ENCODE data around the gene SEMA3C. TPM values are rescaled to one million over a fixed set of nuclear protein-coding genes. Genes with fewer than 3 reads are reported as not detected.

Gene SEMA3C
- polyA plus RNA-seq, 3 donors = 29.2 to 34.7 (median 31.8) TPM

DNA sequence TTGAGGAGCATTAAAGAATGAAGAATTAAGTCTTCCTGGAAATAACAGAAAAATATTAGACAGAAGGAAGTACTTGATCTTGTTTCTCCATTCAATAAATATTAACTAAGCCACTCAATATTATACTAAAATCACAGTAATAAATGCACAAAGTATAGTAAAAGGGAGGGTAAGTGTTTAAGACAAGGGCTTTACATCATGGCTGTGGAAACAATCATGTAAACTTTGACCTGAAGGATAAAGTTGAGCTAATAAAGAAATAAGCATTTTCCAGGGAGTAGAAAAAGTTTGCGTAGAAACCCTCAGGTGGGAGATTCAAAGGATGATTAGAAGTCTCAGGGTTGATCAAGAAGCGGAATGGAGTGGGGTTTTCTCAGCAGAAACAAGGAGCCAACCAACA lies 78.2 kb downstream of the SEMA3C start:
- no peak for DNase-seq (ENCODE audit: extremely low read depth in 1 of 11, low read depth in 9 of 11, low spot score in 4 of 11)

DNA sequence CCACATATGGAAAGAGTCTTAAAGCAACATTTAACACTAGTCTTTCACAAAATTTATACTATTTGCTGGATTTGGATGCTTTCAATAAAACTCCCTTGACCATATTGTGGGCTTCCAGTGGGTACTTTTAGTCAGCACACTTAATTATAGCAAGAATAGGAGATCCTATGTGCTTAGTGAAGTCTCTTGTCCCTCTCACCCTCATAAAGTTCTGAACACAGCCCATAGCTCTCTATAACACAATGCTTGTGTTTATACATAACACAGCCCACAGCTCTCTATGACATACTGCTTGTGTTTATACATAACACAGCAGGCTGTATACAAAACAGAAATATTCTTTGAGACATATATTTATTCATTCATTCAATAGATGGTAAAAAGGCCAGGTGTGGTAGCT lies 79.0 kb downstream of the SEMA3C start:
- DNase-seq (ENCODE audit: extremely low read depth in 1 of 11, low read depth in 9 of 11, low spot score in 4 of 11) = no peak

DNA sequence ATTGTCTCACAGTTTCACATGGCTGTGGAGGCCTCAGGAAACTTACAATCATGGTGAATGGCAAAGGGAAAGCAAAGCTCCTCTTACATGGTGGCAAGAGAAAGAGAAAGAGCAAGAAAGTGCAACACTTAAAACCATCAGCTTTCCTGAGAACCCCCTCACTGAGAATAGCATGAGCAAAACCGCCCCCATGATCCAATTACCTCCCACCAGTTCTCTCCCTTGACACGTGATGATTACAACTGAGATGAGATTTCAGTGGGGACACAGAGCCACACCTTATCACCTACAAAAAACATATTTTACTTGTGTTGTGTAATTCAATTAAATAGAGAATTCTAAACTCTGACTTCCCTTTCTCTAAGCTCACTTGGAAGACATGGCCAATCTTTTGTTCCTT lies 80.2 kb downstream of the SEMA3C start:
- DNase-seq (ENCODE audit: extremely low read depth in 1 of 11, low read depth in 9 of 11, low spot score in 4 of 11) = no peak

DNA sequence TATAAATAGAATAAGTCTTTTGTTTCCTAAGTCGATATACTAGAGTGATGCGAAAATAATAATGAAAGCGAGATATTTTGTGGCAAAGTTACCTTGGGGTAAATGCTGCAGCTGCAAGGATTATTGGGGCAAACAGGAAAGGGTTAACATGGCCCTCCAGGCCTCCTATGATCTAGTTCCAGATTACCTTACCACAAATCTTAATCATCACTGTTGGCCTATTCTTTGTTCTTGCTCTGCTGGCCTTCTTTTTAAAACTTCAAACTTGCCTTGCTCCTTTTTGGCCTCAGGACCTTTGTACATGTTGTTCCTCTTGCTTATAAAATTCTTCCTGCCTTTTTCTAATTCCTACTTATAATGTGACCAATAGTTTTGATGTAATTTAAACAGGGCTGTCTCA lies 81.5 kb downstream of the SEMA3C start:
- no peak for DNase-seq (ENCODE audit: extremely low read depth in 1 of 11, low read depth in 9 of 11, low spot score in 4 of 11)

DNA sequence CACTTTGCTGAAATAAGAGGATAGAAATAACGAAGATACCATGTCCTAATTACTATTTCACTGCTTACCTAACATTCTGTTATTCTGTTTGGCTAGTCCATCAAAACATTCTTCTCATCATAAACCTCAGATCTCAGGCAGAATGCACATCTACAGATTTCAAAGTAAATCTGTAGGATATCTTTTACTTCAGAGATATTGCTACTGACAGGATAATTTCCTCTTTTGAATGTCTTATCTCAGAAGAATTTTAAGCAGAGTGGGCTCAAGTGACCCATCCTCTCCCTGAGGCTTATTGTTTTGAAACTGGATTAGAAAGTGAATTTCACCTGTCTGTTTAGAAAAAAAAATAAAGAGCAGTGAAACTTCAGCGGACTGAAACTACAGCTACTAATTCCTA lies 83.6 kb downstream of the SEMA3C start:
- DNase-seq (ENCODE audit: extremely low read depth in 1 of 11, low read depth in 9 of 11, low spot score in 4 of 11) = no peak

DNA sequence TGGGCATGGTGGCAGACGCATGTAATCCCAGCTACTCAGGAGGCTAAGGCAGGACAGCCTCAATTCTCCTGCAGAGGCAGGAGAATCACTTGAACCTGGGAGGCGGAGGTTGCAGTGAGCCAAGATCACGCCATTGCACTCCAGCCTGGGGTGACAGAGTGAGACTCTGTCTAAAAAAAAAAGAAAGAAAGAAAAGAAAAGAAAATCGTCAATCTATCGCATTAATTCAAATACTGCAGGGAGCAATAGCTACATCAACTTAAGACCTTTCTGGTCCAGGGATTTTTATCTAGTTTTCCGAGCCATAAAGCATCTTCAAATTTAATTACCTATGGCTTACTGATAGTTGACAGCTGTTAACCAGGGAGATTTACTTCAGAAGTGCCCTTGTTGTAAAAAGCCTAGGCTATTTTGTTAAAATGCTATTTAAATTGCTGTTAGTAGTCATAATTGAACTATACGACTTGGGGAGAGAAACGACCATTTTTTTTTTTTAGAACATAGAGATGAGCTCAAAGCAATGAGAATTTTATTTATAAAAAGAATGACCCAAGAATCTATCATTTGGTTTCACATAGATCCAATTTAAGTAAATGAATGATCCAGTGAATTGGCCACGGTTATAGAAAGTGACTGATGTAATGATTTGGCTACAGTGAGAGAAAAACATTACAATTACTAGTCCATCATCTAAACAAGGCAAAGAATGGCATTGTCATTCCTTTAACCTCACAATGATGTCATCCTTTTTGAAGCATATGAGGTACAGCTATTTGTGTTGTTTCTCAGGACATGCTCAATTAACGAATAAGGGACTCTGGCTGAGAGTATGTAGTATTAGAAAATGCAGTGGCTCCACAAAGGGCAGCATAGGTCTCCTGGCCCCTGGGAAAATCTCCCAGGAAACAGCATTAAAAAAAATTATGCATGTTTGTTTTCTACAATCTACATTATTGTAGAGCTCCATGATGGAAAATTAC lies 85.3 kb downstream of the SEMA3C start:
- peak in 4 of 11 donors; percentile 19 to 41 (median 26) for DNase-seq (ENCODE audit: extremely low read depth in 1 of 11, low read depth in 9 of 11, low spot score in 4 of 11)

DNA sequence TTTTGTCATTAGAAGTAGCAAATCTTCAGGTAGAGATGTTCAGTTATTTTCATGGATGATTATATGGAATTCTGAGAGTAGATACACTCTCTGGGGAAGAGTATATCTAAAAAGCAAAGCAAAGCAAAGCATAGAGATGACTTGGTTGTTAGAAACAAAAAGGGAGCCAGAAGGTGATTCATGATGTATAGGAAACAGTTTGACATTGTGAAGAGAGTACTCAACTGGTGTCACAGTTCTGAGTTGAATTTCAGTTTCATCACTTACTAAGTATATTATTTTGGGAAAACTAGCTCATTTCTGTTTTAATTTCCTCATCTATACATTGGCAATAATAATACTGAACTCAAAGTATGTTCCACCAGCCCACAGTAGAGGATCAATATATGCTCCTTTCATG lies 86.8 kb downstream of the SEMA3C start:
- no peak for DNase-seq (ENCODE audit: extremely low read depth in 1 of 11, low read depth in 9 of 11, low spot score in 4 of 11)

DNA sequence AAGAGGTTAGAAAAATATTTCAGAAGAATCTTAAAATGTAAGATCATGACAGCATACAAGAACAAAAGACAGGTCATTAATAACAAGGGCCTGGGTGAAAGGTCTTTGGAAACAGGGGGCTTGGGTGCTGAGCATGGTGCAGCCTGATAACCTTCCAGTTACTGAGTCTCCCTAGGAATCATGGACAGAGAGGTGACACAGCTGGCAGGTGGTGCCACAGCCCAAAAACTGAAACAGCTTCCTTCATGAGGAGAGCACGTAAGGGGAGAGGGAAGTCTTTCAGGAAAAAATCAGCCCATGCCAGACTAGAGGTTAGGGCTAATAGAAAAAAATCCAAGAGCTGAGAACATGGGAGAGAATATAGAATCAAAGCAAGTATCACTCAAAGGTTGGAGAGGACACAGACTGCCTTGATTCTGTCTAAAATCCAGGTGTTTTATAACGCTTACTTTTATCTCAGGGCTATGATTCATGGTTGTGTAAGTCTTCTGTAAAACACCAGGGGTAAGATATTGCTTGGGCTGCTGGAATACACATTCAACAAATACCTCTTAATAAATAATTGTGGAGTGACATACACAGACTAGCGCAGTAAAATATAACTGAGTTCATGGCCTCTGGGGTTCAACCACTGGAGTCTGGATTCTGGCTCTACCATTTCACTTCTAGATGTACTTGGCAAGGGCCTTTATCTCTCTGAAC lies 88.1 kb downstream of the SEMA3C start:
- no peak for DNase-seq (ENCODE audit: extremely low read depth in 1 of 11, low read depth in 9 of 11, low spot score in 4 of 11)

DNA sequence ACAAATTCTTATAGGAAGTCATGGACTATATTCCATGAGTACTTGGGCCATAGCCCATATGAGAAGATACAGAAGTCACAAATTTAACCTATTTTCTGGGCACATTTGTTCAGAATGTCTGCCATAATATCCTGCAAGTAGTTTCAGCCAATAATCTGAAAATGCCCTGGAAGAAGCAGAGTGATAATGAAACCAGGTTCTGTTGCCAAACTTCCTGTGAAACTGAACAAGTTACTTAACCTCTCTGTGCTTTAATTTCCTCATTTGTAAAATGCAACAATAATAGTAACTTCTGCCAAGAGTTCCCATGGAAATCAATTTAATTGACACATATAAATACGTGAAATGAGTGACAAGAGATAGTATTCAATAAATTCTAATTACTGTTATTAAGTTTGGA lies 88.8 kb downstream of the SEMA3C start:
- no peak for DNase-seq (ENCODE audit: extremely low read depth in 1 of 11, low read depth in 9 of 11, low spot score in 4 of 11)

DNA sequence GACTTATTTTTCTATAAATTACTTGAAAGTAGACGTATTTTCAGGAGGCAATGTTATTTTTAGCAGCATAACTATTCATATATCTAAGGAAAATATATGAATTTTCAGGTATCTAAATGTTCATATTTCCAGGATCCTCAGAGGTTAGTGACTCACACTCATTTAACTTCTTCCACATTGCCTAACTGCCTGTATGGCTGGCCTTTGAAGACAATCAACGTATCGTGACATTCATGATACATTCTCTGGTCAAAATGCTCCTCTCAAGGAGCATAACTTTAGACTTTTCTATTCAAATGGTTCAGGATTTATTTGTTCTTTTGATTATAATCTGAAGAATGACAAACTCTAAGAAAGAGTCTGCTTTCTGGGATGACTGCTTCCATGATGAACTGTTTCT lies 89.3 kb downstream of the SEMA3C start:
- DNase-seq (ENCODE audit: extremely low read depth in 1 of 11, low read depth in 9 of 11, low spot score in 4 of 11) = no peak

DNA sequence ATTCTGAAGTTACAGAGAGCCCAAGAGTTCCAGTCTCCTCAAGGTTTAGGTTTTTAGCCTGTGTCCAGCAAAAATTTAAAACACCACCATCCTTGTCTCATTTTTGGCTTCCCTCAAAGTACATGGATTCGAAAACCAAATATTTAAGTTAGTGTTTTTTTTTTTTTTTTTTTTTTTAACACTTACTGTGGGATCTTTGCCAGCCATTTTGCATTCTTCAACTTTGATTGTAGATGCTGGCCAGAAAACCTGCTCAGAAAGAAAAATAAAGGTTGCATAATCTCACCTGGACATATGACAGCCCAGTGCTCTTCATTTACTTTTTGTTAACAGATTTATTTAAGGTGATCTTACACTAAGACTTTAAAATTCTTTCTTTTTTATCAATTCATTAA lies 91.6 kb downstream of the SEMA3C start:
- DNase-seq (ENCODE audit: extremely low read depth in 1 of 11, low read depth in 9 of 11, low spot score in 4 of 11) = no peak

DNA sequence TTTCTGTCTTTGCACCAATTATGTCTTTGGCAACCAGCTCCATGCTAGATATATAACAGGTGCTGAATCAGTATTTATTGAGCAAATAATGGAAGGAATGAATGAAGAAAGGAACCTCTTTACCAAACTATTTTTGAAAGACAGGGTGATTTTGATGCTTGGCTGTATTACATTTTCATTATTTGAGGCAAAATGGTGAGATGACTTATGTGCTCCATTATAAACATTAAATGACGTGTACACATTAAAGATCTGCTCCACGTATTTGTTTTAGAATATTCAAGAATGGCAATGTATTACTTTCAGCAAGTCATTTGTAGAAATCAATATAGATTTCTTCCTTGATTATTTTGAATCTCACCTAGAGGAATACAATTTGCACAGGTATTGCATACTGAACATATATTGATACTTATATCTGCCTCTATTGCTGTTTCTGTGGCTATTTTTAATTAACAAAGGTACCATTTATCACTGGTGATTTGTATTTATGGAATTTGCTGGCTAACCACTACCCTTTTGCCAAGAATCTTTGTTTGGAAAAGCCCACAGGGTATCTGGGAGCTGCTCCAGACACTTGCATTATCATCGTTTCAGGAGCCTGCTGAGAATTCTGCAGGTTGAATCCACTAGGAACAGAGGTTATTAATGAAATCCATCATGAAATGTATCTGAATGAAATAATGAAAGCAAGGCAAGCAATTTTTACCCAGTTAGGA lies 92.2 kb downstream of the SEMA3C start:
- no peak for DNase-seq (ENCODE audit: extremely low read depth in 1 of 11, low read depth in 9 of 11, low spot score in 4 of 11)

DNA sequence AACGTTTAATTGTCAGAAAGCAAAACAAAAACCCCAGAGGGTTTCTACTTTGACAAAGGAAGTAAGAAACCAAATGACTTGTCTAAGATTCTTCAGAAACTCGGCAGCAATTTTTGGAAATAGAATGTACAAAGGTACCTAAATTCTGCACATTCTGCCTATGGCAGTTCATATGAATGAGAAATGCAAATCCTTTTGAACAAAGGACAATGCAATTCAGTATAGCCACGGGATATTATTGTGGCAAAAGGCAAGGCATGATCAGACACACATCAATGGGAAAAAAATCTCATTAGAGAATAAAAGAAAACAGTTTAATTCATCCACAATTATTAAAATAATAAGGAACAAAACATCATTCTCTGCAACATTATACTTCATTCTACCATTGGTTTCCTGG lies 93.4 kb downstream of the SEMA3C start:
- no peak for DNase-seq (ENCODE audit: extremely low read depth in 1 of 11, low read depth in 9 of 11, low spot score in 4 of 11)

DNA sequence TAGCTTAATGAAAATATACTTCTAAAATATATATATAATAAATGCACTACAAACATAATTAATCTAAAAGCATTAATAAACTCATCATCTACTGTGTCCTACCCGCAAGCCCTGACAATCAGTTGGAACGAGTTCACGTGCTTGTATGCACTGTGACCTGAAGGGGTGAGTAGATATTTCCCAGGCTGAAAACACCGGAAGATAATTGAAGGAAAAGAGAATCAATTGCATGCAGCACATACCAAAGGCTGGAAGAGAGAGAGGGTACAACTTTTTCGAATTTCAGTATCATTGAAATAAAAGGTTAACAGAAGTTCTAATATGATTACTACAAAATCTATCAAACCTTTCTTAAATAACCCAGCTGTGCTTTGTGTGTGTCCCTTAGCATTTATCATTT lies 94.6 kb downstream of the SEMA3C start:
- DNase-seq (ENCODE audit: extremely low read depth in 1 of 11, low read depth in 9 of 11, low spot score in 4 of 11) = no peak

DNA sequence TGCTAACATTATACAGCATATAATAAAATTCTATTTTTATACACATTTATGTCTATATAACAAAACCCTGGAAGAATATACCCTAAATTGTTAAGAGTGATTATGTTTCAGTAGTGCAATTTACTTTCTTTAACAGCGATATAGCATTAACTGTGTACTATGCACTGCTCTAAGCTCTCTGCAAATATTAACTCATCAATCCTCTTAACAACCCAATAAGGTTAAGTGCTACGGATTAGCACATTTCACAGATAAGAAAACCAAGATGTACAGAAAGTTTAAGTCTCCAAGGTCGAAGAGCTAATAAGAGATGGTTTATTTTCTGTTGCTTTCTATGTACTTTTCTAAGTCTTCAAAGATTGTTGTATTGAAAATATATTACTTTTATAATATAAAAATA lies 95.8 kb downstream of the SEMA3C start:
- no peak for DNase-seq (ENCODE audit: extremely low read depth in 1 of 11, low read depth in 9 of 11, low spot score in 4 of 11)

DNA sequence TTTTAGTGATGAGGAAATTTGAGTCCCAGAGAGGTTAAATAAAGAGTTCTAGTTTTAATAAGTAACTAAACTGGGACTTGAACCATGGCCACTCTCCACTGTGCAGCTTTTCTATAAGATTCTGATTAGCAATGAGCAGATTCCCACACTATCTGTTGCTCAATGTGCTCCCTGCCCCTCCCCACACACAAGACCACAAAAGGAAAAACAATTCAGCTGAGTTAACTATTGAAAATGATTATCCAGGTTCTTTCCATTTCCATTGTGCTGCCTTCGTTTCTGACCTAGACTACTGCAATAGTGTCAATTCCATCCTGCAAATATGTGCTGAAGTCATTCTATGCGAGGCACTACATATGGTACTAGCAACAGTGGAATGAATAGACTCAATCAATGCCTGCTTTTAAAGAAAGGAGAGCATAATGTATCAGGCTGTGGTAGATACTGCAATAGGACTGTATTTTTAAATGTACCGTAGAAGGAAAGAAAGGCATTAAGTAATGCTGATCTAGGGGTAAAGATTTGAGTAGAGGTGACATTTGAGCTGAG lies 97.0 kb downstream of the SEMA3C start:
- no peak for DNase-seq (ENCODE audit: extremely low read depth in 1 of 11, low read depth in 9 of 11, low spot score in 4 of 11)

DNA sequence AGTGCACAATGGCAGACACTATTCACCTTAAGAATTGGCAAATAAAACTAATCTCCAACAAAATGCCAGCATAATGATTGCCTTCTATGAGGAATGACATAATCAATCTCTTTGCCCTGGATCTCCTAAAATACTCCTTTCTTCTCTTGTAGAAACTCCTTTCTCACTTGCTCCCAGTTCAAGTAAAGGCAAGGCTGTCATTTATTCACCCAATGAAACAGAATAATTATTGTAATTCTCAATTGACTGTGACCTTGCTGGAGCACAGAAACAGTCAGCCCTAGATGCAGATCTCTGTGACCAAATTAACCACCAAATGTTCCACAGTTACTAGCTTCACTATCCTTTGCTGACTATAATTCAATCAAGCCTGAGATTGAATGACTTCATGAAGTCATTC lies 99.3 kb downstream of the SEMA3C start:
- no peak for DNase-seq (ENCODE audit: extremely low read depth in 1 of 11, low read depth in 9 of 11, low spot score in 4 of 11)

DNA sequence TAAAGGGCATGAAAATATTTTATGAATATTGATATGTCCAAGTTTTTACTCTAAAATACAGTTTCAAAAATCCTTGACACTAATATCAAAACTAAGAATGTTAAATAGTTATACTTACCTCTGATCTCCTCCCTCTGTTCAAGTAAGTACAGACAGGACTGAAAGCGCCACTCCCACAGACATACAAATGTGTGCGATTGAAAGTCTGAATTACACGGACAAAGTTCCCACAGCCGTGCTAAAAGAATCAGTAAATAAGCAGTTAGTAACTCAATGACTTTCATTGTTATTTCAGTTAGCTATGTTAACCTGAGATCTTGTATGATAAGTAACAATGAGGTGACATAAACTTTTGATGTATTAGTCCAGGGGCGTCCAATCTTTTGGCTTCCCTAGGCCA lies 100.7 kb downstream of the SEMA3C start:
- no peak for DNase-seq (ENCODE audit: extremely low read depth in 1 of 11, low read depth in 9 of 11, low spot score in 4 of 11)

DNA sequence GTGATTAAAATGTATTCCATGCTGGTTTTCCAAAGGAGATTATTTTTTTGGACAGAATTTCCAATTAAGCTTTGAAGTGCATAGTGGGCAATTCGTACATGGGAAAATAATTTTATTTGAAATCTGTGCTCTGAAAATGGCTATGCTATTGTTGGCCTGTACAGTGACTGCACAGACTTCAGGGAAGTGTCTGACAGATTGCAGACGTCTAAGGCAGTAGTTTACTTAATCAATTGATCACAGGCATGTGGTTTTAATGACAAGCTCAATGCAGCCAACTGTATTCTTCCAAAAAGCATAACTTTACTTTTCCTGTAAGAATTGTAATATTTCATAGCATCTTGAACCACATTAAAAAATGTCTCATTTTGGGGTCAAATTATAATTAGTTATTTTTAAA lies 102.0 kb downstream of the SEMA3C start:
- no peak for DNase-seq (ENCODE audit: extremely low read depth in 1 of 11, low read depth in 9 of 11, low spot score in 4 of 11)

DNA sequence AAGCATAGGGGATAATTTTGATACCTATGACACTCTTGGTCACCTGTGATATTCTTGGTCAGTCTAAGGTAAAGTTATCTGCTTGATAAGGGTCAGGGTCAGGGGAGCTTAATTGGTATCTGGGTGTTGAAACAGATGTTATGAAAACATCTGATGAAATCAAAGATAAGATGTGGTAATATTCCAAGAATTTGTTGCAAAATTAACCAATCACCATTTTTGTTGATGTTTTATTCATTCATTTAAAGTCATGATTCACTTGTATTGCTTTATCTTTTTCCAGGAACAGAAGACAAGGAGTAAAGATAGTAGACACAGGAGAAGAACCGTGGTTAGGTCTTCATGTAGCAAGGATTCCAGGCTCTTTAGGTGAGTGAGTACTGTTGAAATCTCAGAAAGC lies 103.1 kb downstream of the SEMA3C start:
- no peak for DNase-seq (ENCODE audit: extremely low read depth in 1 of 11, low read depth in 9 of 11, low spot score in 4 of 11)

Measured in renal cortex interstitium (tissue), 11 donors.